ENCODE measurements around the gene ANKMY2. TPM values are rescaled to one million over a fixed set of nuclear protein-coding genes. Genes with fewer than 3 reads are reported as not detected.

The ANKMY2 gene
- total RNA-seq, 2 donors from 2014 or later: 22.8 to 27.5 TPM

DNA sequence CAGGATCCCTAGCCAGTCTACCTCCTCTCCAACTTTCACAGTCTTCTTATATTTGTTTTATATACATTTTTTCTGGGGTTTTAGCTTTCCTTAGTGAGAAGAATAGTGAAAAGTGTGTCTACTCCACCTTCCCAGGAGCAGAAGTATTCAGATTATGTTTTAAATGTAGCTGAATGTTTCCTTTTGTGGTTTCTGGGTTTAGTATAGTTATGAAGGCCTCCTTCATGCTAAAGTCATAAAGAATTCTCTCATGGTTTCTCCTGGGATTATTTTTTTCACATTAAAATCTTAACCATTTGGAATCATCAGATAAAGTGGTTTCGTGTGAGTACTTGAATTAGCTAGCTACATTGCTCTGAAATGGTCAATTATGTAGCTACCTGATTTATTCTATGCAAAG, 50.9 kb downstream of the ANKMY2 start:
- no peak for DNase-seq

DNA sequence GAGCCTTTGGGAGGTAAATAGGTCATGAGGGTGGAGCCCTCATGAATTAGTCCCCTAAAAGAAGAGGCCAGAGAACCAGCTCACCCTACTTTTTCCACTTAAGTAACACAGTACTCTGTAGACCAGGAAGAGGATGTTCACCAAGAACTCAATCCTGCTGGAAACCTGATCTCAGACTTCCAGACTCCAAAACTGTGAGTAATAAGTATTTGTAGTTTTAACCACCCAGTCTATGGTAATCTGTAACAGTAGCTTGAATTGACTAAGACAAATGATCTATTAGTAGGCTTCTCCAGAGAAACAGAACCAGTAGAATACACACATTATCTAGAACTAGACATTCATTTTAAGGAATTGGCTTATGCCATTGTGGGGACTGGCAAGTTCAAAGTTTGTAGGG, 51.5 kb downstream of the ANKMY2 start:
- ATAC-seq: no peak
- DNase-seq: no peak
- intact Hi-C loops (cut with DNase I, micrococcal nuclease): no loop called here

More for the DNA sequence above, 50.9 kb downstream of the ANKMY2 start:
- ATAC-seq: no peak
- intact Hi-C loops (cut with DNase I, micrococcal nuclease): no loop called here

DNA sequence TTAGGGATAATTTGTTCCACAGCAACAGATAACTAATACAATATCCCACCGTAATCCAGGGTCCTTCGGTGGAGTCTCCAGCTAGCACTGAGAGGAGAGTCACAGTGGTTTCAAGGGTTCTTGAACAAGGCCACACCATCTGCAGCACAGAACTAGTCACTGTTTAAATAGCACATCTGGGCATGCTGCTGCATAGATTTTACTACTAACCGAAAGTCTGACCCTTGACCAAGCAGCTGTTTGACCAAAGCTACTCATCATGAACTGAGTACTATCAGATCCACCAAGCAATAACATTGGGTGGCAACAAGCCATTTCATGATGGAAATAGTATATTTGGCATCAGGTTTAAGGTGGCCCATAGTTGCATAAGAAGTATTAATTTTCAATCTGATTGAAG, 53.2 kb downstream of the ANKMY2 start:
- DNase-seq (no peak), ATAC-seq (peak; percentile 56)
- intact Hi-C loops (cut with DNase I, micrococcal nuclease): no loop called here

DNA sequence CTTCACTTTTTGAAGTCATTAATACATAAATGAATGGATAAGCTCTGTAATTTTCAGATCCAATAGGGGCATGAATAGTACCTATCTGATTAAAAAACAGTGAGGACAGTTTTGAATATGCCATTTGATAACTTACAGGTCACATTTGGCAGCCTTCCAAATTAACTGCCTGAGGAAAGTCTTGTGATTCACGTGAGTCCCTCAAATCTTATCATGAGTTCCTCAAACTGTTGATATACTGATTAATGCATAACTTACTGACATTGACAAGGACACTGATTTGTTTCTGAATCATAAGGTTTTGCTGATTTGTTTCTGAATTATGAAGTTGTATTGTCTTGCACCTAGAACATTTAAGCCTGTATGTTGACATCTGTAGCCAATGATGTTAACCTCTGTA, 55.1 kb downstream of the ANKMY2 start:
- intact Hi-C loops (cut with DNase I, micrococcal nuclease): no loop called here
- DNase-seq: no peak
- ATAC-seq: peak; percentile 57

DNA sequence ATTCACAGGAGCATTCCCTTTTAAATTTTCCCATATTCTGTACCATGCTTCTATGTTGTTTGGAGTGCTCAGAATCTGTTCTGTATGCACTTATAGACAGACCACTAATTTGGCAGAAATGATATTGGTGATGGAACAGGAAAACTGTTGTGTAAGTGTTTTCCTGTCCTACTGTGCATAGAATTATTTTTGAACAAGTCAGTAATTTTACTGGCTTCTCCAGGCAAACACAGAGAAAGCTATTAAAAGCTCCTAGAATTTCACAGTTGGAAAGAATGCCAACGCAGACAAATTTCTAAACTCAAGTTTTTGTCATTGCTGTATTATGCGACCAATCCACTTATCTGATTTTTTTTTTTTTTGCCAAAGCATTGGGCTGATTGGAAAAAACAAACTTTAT, 55.7 kb downstream of the ANKMY2 start:
- intact Hi-C loops (cut with DNase I, micrococcal nuclease): no loop called here
- ATAC-seq: no peak
- DNase-seq: no peak

DNA sequence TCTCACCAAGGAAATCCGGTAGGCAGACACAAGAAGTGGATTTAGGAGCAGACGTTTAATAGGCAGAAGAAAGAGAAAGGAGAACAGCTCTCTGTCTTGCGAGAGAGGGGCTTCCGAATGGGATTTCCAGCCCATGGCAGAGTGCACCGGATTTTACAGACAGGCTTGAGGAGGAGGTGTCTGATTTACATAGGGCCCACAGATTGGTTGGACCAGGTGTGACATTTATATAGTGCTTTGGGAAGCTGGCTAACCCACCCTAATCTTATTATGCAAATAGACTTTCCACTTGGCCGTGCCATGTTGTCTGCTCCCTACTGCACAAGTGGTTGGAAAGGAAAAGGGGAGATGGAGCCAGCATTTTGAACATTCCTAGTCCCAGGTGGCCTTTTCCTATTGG, 57.8 kb downstream of the ANKMY2 start:
- ATAC-seq (no peak), DNase-seq (no peak)
- intact Hi-C loops (cut with DNase I, micrococcal nuclease): no loop called here

DNA sequence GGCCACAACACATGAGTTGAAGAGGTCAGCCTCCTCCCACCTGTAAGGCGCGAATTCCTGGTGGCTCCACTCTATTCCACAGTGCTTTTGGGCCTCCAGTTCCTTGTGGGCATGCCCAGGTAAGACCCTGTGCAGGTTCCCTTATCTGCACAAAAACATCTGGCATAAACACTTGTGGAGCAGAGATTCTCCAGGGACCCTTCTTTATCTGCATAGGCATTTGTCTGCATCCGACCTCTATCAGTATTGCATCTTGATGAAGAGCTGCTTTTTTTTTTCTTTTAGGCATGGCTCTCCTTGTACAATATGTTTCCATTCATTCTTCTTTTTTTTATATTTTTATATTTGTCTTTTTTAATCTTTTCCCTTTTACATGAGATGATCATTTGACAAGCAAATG, 58.4 kb downstream of the ANKMY2 start:
- DNase-seq (no peak), ATAC-seq (no peak)
- intact Hi-C loops (cut with DNase I, micrococcal nuclease): no loop called here

DNA sequence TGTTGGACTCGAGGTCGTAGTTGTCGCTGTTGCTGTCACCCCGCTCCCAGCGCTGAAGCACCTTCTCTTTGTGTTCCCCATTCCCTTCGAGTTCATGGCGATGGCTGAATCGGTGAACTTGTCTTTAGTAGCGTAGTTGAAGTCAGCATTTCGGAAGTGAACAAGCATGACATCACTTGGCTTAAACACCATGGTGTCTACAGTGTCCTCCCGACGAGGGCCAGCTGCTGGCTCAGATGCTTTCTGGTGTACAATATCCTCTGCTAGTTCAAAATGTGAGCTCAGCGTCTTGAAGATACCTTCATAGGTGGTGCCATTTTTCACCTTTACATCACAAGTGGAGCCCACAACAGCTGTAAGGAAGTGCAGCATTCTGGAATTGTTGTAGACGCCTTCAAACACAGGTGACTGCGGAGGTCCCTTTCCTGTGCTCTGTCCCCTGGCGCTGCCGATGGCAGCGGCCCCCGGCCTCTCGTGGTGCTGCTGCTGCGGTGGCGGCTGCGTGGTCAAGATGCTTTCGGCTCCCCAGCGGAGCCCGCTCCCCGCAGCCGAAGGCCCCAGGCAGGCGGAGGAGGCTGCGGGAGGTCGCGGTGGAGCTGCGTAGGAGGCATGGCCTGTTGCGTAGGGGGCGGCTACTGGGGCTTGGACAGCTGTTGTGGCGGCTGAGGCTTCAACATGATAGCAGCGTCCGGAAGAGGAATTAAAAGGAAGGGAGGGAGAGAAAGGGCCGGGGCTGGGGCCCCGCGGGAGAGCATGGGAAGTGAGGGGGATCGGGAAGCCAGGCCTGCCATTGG, 59.3 kb downstream of the ANKMY2 start:
- intact Hi-C loops (cut with DNase I, micrococcal nuclease): no loop called here
- DNase-seq: no peak
- ATAC-seq: no peak

DNA sequence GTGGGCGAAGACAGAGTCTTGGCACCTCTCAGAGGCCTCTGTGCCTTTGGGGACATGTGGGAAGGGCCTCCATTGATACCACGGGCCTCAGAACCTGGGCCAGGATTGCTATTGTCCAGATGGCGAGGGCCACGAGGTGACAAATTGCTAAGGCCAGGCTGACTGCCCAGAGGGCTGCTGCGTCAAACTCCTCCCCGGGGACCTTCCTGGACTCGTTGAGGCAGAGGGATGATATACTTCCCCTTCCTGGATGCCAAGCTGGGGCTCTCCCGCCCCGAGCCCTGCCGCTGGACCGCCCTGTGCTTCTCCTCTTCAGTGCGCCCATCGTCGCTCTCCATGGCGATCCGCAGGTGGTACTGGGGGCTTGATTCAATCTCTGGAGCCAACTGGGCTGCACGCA, 60.0 kb downstream of the ANKMY2 start:
- ATAC-seq (no peak), DNase-seq (no peak)
- intact Hi-C loops (cut with DNase I, micrococcal nuclease): no loop called here

DNA sequence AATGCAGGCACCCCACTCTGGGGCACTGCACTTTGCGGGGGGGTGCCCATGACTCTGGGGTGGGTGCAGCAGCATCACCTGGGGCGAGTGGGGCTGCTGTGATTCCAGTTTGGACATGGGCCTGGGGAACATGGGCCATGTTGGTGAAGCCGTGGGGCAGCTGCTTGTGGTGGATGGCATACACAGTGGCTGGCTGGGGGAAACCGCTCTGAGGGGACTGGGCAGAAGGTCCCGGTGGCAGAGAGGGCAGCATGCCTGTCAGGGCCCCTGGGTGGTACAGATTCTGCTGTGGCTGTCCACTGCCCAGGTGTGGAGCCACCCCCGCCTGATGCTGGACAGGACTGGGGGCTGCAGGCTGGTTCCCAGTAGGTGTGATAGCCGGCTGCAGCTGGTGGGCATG, 61.7 kb downstream of the ANKMY2 start:
- no peak for ATAC-seq
- DNase-seq: no peak
- intact Hi-C loops (cut with DNase I, micrococcal nuclease): no loop called here

DNA sequence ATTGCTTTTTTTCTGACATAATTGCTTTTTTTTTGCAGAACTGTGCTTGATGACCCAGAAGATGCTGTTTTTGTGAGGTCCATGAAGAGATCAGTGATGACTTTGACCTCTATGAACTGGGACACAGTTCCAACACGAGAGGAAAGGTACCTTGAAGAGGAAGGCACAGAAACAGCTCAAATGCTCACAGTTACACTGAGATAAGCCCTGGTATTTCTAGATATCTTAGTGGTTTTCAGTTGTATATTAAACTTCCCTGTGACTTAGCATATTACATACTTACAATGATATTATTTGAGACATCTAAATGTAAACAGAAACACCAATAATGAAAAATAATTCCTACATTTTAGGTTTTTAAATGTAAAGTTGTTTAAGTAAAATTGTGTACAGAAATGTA, 64.3 kb downstream of the ANKMY2 start:
- no peak for ATAC-seq
- no peak for DNase-seq
- intact Hi-C loops (cut with DNase I, micrococcal nuclease): no loop called here

DNA sequence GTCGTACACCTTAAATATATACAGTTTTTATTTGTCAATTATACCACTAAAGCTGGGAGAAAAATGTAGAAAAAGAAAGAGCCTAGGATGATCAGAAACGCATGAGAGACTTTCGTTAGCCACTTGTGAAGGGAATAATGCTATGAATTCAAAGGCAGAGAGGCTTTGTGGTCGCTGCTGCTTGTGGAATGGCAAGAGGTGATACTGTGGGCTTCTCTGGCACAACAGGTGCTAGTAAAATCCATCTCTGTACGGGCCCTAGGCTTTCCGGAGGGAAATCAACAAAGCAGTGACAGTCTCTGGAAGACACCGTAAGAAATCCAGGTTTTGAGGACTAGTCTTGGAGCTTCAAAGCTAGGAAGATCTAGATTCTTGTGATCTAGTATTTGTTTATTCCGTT, 66.3 kb downstream of the ANKMY2 start:
- intact Hi-C loops (cut with DNase I, micrococcal nuclease): no loop called here
- DNase-seq: no peak
- no peak for ATAC-seq

DNA sequence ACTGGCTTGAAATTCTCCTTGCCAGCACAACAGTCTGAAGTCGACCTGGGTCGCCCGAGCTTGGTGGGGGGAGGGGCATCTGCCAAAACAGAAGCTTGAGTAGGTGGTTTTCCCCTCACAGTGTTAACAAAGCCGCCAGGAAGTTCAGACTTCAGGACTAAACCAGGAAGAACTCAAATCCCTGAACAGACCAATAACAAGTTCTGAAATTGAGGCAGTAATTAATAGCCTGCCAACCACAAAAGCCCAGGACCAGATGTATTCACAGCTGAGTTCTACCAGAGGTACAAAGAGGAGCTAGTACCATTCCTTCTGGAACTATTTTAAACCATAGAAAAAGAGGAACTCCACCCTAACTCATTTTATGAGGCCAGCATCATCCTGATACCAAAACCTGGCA, 73.6 kb downstream of the ANKMY2 start:
- intact Hi-C loops (cut with DNase I, micrococcal nuclease): no loop called here
- DNase-seq: no peak
- no peak for ATAC-seq

DNA sequence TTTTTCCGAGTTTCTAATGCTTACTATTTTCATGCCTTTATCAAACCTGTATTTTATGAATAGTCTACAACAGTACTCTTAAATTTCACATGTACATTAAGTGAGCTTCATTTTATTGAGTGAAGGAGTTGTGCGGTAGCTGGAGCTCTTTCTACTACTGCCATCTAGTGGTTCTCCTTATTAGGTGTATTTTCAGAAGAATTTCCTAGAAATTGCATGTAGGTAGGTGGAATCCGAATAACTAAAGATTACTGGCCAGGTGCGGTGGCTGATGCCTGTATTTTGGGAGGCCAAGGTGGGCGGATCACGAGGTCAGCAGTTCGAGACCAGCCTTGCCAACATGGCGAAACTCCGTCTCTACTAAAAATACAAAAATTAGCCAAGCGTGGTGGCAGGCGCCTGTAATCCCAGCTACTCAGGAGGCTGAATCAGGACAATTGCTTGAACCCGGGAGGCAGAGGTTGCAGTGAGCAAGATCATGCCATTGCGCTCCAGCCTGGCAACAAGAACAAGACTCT, 80.6 kb downstream of the ANKMY2 start:
- DNase-seq (no peak), ATAC-seq (peak; percentile 79)
- intact Hi-C loops (cut with DNase I, micrococcal nuclease): loop anchor here in 1 of 2 donors (5.0 to 10.0 kb wide), 2 partner anchors 130 to 488 kb away; no protein-coding TSS in a partner anchor

DNA sequence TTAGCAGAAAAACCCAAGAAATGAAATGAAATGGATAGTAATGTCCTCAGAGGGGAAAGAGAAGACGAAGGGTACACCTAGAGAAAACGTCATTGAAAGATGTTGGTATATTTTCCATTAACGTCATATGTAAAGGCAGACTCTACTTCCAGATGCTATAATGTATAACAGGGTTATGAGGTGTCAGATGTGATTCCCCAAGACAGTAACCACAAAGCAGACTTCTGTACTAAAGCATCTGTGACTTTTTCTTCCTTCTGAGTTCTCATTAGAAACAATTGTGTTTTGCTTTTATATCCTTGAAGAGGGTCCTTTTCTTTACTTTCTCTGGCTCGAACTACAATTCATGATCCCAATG, 81.6 kb downstream of the ANKMY2 start:
- intact Hi-C loops (cut with DNase I, micrococcal nuclease): loop anchor here in 1 of 2 donors (5.0 to 10.0 kb wide), 2 partner anchors 129 to 487 kb away; no protein-coding TSS in a partner anchor
- ATAC-seq: no peak
- no peak for DNase-seq

DNA sequence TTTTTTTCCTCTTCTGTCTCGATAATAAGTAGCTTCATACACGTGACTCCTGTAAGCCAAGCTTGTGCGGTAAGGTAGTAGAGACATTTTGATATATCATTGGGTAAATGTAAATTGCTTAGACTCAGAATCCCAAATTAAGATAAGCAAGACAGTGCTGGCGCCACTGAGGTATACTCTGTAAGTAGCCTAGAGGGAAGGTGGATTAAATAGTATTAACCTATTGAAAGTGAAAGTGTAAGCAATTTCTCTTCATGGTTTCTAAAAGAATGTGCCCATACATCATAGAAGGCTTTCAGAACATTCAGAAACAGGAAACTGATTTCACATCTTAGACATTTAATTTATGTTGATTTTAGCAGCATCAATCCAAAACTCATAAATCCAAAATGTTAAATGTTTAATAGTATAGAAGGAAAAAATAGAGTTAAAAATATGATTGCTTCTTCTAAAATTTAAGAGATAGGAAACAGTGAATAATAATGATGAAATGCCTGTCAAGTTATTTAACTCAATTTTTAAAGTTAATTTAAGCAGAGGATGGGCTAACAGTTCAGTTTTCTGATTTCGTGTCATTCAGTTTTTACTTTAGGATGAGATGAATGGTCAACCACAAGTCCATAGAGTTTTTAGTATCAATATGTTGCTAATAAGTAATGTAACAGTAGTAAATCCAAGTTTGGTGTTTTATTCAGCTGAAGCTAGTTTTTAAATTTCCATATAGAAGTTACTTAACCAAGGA, 82.1 kb downstream of the ANKMY2 start:
- ATAC-seq: no peak
- DNase-seq: no peak
- intact Hi-C loops (cut with DNase I, micrococcal nuclease): loop anchor here in 1 of 2 donors (5.0 to 10.0 kb wide), 2 partner anchors 129 to 486 kb away; no protein-coding TSS in a partner anchor

DNA sequence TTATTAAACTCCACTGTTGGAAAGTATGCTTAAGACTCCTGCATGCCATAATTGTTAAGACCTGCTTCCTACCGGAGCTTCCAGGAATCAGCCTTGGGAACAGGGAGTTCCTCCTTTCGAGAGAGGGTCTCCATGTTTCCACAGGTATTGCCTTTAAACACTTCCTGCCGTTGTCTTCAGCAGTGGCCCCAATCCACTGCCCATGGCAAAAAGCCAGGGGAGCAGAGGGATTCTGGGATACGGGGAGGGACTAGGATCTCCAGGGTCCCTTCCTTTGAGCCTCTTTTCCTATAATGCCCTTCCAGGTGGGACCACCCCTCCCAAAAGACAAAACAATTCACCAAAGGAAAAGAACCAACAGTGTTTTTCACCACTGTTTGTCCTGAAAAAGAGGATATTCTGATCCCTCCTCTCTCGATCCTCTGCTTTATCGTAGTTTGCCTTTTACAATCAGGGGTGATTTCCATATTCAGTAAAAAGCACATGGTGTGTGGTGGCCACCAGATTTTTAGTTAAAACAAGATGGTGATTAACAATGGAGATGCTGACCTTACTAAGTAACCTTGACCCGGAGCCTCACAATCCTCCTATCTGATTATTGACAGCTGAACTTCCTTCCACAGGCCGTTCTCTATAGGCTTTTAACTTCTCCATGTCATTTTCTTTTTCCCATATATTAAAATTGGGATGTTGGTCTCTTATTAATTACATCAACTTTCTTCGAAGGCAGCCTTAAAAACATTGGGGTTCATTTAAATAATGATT, 82.9 kb downstream of the ANKMY2 start:
- intact Hi-C loops (cut with DNase I, micrococcal nuclease): loop anchor here in 1 of 2 donors (5.0 to 10.0 kb wide), 2 partner anchors 128 to 485 kb away; no protein-coding TSS in a partner anchor
- ATAC-seq: no peak
- DNase-seq: no peak

DNA sequence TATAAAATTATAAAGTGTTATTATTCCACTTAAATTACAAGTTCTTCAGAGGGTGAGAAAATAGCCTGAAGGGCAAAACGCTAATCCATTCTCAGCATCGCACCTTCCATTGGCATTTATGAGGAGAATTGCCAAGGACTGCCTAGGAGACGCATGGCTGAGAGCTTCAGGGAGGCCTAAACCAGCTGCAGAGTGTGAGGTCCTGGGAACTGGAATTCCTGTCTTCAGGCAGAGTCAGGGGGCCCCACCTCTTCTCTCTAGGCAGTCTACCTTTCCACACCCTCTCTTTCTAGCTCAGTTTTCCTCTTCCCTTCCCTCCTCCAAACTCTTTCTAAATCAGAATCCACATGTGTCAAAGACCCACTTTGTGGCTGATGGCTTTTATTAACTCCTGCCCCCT, 83.6 kb downstream of the ANKMY2 start:
- intact Hi-C loops (cut with DNase I, micrococcal nuclease): loop anchor here in 1 of 2 donors (5.0 to 10.0 kb wide), 2 partner anchors 127 to 485 kb away; no protein-coding TSS in a partner anchor
- ATAC-seq (no peak), DNase-seq (no peak)

Data from left colon (tissue), 2 donors.